COLO668 (cell line): ENCODE results near the gene SH2D1A.
"Not testable (repeated sequence)": the region's sequence is repeated elsewhere in the genome, so short reads cannot be mapped to it uniquely, and the experiment has no call there.

ENCODE experiments used
- DNase-seq: peaks from one replicate; lab custom pipeline; 2025; ENCODE audit not compliant: unreplicated experiment; lab: John Stamatoyannopoulos, UW

The SH2D1A gene

GRCh38 chrX:124346117-124346876 lies at the start of gene SH2D1A:
TSS of gene SH2D1A (plus strand) at chrX:124346563. CDS start at chrX:124346643, 80 bp downstream.
- no peak for DNase-seq

GRCh38 chrX:124299323-124299722 lies 47.0 kb upstream of the SH2D1A start:
- not testable (repeated sequence) for DNase-seq

GRCh38 chrX:124300405-124300804 lies 46.0 kb upstream of the SH2D1A start:
- DNase-seq, result no peak

GRCh38 chrX:124307253-124307907 lies 39.0 kb upstream of the SH2D1A start:
- no peak for DNase-seq

DNA sequence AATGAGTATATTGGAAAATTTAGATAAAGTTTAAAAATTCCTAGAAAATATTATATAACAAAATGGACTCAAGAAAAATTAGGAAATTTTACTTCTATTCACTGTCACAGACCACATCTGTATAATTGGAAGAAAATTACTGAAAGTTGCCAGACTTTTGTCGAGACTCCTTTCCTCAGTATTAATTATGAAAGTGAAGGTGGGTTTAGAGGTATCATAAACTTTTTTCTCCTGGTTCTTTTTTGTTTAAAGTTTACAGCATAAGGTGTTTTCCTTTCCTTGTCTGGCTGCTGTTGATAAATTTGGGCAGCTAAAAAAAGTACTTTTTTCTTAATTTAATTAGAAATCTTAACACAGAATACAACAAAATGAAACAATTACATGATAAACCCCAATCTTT lies 20.6 kb upstream of the SH2D1A start:
- no peak for DNase-seq

DNA sequence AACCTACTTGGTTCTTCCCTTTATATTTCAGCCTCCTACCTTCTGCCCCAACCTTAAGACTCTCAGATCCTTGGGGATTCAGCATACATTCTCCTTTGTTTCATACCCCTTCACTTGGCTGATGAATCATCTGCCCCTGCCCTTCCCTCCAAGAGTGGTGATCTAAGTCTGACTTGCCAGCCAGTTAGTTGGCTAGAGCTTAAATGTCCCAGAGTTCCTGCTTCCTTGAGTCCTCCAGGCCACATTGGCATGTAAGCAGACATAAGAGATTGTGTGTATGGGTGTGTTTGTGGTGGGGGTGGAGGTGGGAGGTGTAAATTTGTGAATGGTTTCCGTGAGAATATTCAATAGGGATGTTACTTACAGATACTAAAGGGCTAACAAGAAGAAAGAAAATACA lies 17.6 kb upstream of the SH2D1A start:
- no peak for DNase-seq

DNA sequence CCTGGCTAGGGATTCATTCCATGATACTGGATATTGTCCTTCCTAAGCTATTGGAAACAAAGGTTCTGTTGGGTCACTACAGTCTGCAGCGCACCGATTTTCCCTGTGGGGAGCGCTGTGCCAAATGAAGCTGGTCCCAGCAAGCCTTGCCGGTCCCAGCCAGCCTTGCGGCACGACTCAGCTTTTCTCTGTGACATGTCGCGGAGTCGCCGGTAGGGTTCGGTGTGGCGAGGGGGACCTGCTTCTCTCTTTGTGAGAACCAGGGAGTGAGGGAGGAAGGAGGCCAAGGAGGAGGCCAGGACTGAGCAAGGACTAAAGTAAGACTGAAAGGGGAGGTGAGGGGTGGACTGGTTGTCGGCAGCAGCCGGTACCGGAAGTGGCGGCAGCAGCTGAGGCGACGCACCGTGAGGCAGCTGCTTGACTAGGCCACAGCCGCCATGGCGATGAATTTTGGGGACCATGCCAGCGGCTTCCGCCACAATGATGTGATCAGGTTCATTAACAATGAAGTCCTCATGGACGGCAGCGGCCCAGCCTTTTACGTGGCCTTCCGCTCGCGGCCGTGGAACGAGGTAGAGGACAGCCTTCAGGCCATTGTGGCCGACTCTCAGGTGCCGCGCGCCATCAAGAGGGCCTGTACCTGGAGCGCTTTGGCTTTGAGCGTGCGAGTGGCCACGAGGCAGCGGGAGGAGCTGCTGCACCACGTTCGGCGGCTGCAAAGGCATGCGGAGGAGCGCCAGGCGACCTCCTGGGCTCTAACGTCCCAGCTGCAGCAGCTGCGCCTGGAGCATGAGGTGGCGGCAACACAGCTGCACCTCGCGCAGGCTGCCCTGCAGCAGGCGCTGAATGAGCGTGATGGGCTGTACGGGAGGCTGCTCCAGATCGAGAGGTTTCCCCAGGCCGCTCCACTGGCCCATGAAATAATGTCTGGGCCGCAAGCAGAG lies 13.6 kb upstream of the SH2D1A start, which contains the start of gene TEX13D:
Gene TEX13D (plus strand): TSS at position 180 of the 944 bp plus-strand sequence. CDS start 258 bp downstream, at position 438.
- DNase-seq, result no peak

DNA sequence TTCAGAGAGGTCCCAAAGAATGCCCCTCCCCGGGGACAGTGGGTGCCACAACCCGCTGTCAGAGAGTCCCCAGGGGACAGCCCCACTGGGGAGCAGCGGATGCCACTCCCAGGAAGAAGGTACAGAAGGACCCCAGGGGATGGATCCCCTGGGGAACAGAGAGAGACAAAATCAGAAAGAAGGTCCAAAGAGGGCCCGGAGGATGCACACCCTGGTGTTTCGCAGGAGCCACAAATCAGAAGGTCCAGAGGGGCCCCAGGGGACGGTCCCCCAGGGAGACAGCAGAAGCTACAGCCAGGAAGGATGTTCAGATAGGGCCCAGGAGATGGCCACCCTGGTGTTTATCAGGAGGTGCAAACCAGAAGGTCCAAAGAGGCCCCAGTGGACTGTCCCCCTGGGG lies 12.5 kb upstream of the SH2D1A start:
- no peak for DNase-seq

GRCh38 chrX:124334555-124334954 lies 11.8 kb upstream of the SH2D1A start:
- not testable (repeated sequence) for DNase-seq

GRCh38 chrX:124335598-124335997 lies 10.8 kb upstream of the SH2D1A start:
- no peak for DNase-seq

DNA sequence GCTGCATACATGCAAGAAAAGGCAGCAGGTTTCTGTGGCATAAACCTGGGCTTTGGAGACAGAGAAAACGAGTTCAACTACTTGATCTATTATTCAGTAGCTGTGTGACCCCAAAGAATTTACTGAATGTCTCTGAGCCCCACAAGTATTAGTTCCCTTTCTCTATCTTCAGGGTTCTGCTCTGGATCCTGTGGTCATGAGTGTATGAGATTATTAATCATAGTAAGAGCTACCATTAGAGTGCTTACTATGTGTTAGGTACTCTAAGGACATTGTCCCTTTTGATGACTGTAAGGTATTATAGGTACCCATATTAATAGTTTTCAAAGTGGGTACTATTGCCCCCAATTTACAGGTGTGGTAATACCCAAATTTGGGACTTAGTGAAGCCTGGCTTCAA lies 8.4 kb upstream of the SH2D1A start:
- DNase-seq, result no peak

- DNase-seq, result no peak
These were observed 7.4 kb upstream of the SH2D1A start for GRCh38 chrX:124338733-124339514.

- DNase-seq, result no peak
These were observed 4.8 kb upstream of the SH2D1A start for GRCh38 chrX:124341396-124342132.

DNA sequence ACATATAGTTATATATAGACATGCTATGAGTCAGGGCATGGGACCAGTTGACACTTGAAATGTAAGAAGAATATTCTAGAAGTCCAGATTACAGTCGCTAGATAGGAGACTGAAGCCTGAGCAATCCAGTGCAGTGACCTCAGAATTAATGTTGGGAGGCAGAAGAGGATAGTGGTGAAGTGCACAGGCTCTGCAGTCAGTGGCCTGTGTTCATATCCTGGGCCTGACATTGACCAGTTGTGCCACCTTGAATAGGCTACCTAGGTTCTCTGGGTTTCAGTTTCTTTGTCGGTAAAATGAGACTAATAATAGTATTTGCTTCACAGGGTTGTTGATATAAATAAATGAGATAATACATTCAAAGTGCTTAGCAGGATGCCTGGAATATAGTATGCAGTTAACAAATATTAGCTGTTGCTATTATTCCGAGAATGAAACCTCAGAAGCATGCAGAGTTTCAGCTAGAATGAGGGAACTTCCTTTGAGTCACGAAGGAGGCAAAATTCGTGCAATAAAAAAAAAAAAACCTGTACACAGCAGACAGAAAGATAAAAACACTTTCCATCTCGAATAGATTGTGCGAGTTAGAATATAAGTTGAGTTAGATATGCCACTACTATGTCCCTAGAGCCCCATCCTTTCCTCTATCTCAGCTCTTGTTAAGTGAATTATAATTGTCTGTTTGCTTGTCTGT lies 4.0 kb upstream of the SH2D1A start:
- DNase-seq, result no peak

DNA sequence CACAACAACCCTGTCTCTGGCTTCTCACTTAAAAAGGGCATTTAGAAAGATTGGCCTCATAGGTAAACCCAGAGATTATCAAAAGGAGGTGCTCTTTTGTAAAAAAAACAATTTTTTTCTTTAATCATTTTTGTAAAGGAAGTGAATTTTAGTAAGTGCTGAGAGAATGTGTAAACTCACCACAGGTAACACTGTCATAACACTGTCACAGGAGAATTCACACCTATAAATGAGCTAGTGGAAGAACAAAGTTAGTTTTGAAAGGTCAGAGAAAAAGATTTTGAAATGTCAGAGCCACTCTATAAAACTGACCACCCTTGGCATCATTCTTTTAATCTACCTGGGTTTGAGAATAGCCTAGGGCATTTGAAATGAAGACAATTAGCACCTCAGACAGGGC lies 3.3 kb upstream of the SH2D1A start:
- DNase-seq, result no peak

GRCh38 chrX:124344246-124344645 lies 2.1 kb upstream of the SH2D1A start:
- DNase-seq, result no peak

GRCh38 chrX:124346877-124347241 lies 496 bp downstream of the SH2D1A start:
- DNase-seq, result no peak

DNA sequence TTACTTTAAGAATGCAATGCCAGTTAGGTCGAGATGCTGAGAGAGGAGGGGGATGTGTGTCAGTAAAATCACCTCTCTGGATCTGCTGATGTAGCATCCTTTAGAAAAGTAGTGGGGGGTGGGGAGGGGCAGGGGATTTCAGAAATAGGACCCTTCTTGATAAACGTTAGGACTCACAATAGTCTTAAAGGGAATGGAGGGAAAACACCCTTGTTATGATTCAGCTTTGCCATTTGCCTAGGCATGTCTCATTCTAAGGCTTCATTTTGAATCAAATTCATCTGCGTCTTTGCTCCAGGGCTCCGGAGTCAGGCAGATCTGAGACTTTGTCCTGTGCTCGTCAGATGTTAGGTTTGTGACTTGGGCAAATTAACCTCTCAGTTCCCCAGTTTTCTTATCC lies 879 bp downstream of the SH2D1A start:
- DNase-seq, result no peak

DNA sequence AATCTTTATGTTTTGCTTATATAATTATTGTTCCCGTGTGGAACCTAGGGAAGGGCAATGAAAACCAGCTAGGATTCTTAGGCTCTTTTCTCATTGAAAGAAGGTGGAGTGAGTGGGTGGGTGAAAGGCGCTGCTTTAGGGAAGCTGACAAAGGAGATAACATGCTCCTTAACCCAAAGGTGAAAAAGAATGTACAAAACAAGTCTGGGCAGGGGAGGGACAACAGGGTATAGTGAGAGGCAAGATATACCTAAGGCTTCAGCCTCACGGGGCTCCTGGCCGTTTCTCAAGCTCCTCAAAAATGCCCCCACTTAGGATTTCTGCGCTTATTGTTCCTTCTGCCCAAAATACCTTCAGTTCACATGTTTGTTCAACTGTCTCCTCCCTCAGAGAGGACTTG lies 1.8 kb downstream of the SH2D1A start:
- no peak for DNase-seq
